H9 (cell line): ENCODE results near the gene TMEM176A. TPM values are rescaled to one million over a fixed set of nuclear protein-coding genes. Genes with fewer than 3 reads are reported as not detected.

Experiments
- DNase-seq: peaks from one replicate; pipeline ENCODE4 v3.0.0-alpha.2; 2017
- H2AFZ ChIP-seq: one replicate; pipeline ENCODE4 v1.6.1; 2013; ENCODE audit warnings: mild to moderate bottlenecking, low read length, control low read depth, moderate library complexity
- H2AK5ac ChIP-seq: 2 replicates; pipeline ENCODE4 v1.6.1; 2013; ENCODE audit warnings: low read length, control low read depth, mixed read lengths; ENCODE audit not compliant: insufficient read length
- H2BK120ac ChIP-seq: one replicate; pipeline ENCODE4 v1.6.1; 2013; ENCODE audit warnings: low read depth, mild to moderate bottlenecking, low read length, control low read depth, inconsistent platforms; ENCODE audit not compliant: poor library complexity, severe bottlenecking
- H2BK12ac ChIP-seq: 2 replicates; pipeline ENCODE4 v1.6.1; 2013; ENCODE audit warnings: low read length, control low read depth, mixed read lengths, low read depth; ENCODE audit not compliant: insufficient read length
- H2BK15ac ChIP-seq: 2 replicates; pipeline ENCODE4 v1.6.1; 2013; ENCODE audit warnings: low read depth, low read length, control low read depth
- H2BK20ac ChIP-seq: one replicate; pipeline ENCODE4 v1.6.1; 2013; ENCODE audit warnings: low read depth, mild to moderate bottlenecking, low read length, control low read depth, inconsistent platforms; ENCODE audit not compliant: poor library complexity, severe bottlenecking
- H2BK5ac ChIP-seq: 2 replicates; pipeline ENCODE4 v1.6.1; 2013; ENCODE audit warnings: low read length, control low read depth, mixed read lengths; ENCODE audit not compliant: insufficient read length
- H3K14ac ChIP-seq: 2 replicates; pipeline ENCODE4 v1.6.1; 2013; ENCODE audit warnings: low read length, control low read depth; ENCODE audit not compliant: insufficient read depth
- H3K18ac ChIP-seq: 2 replicates; pipeline ENCODE4 v1.6.1; 2013; ENCODE audit warnings: low read depth, mild to moderate bottlenecking, mixed read lengths, low read length, control low read depth; ENCODE audit not compliant: insufficient read length
- H3K23ac ChIP-seq: 2 replicates; pipeline ENCODE4 v1.6.1; 2013; ENCODE audit warnings: low read length, control low read depth, mixed read lengths, low read depth; ENCODE audit not compliant: insufficient read length
- H3K23me2 ChIP-seq: 2 replicates; pipeline ENCODE4 v1.6.1; 2013; ENCODE audit warnings: low read depth, mild to moderate bottlenecking, mixed read lengths, low read length, control low read depth; ENCODE audit not compliant: insufficient read length, poor library complexity, severe bottlenecking
- H3K27ac ChIP-seq: 2 replicates; pipeline ENCODE4 v1.5.1; 2013; ENCODE audit warnings: low read length, control low read depth, mixed read lengths, low read depth; ENCODE audit not compliant: insufficient read length
- H3K27me3 ChIP-seq: 2 replicates; pipeline ENCODE4 v1.6.1; 2013; ENCODE audit warnings: low read length, control low read depth, inconsistent platforms; ENCODE audit not compliant: insufficient read depth
- H3K4ac ChIP-seq: 2 replicates; pipeline ENCODE4 v1.6.1; 2013; ENCODE audit warnings: low read depth, mild to moderate bottlenecking, control low read depth, inconsistent platforms, low read length, moderate library complexity
- H3K4me1 ChIP-seq: 2 replicates; pipeline ENCODE4 v1.6.1; 2013; ENCODE audit warnings: low read length, control low read depth, inconsistent platforms; ENCODE audit not compliant: insufficient read depth
- H3K4me2 ChIP-seq: 2 replicates; pipeline ENCODE4 v1.6.1; 2013; ENCODE audit warnings: low read length, control low read depth, mixed read lengths; ENCODE audit not compliant: insufficient read length, insufficient read depth
- H3K56ac ChIP-seq: 2 replicates; pipeline ENCODE4 v1.6.1; 2013; ENCODE audit warnings: low read depth, mild to moderate bottlenecking, mixed read lengths, low read length, control low read depth; ENCODE audit not compliant: insufficient read length
- H3K79me1 ChIP-seq: 2 replicates; pipeline ENCODE4 v1.6.1; 2013; ENCODE audit warnings: low read depth, mild to moderate bottlenecking, moderate library complexity, low read length, control low read depth, inconsistent platforms; ENCODE audit not compliant: insufficient read depth, poor library complexity, severe bottlenecking
- H3K79me2 ChIP-seq: 2 replicates; pipeline ENCODE4 v1.6.1; 2013; ENCODE audit warnings: low read length, control low read depth, inconsistent platforms; ENCODE audit not compliant: insufficient read depth
- H3K9ac ChIP-seq: 2 replicates; pipeline ENCODE4 v1.6.1; 2013; ENCODE audit warnings: low read length, control low read depth, mixed read lengths; ENCODE audit not compliant: insufficient read length; ENCODE audit errors: extremely low read depth
- H3K9me3 ChIP-seq: one replicate; pipeline ENCODE4 v1.6.1; 2013; ENCODE audit warnings: low read depth, low read length, inconsistent platforms; ENCODE audit not compliant: control insufficient read depth
- H3T11ph ChIP-seq: one replicate; pipeline ENCODE4 v1.6.1; 2013; ENCODE audit warnings: mild to moderate bottlenecking, low read length, control low read depth, inconsistent platforms
- H4K20me1 ChIP-seq: one replicate; pipeline ENCODE4 v1.6.1; 2013; ENCODE audit not compliant: control insufficient read depth, insufficient read length, insufficient read depth
- H4K5ac ChIP-seq: 2 replicates; pipeline ENCODE4 v1.6.1; 2013; ENCODE audit warnings: low read depth, mild to moderate bottlenecking, mixed read lengths, low read length, control low read depth; ENCODE audit not compliant: insufficient read length
- H4K8ac ChIP-seq: replicated peaks from 2 replicates; pipeline ENCODE4 v1.6.1; 2013; ENCODE audit warnings: low read length, control low read depth, mixed read lengths, low read depth; ENCODE audit not compliant: insufficient read length
- H4K91ac ChIP-seq: 2 replicates; pipeline ENCODE4 v1.6.1; 2013; ENCODE audit warnings: low read depth, mild to moderate bottlenecking, moderate library complexity, mixed read lengths, low read length, control low read depth; ENCODE audit not compliant: insufficient read length
- H3K27ac Mint-ChIP-seq, 3 experiments: 2 replicates in 2 of 3; 3 replicates in 1 of 3; pipeline ENCODE4 v1.8.0; 2020 to 2021; ENCODE audit warnings: mixed read lengths in 3 of 3, mild to moderate bottlenecking in 1 of 3, moderate library complexity in 1 of 3
- H3K27me3 Mint-ChIP-seq: 2 replicates; pipeline ENCODE4 v1.8.0; 2021; ENCODE audit warnings: low read depth, mild to moderate bottlenecking, moderate library complexity, mixed read lengths
- H3K36me3 Mint-ChIP-seq, 3 experiments: 2 replicates in 2 of 3; 3 replicates in 1 of 3; pipeline ENCODE4 v1.8.0; 2020 to 2021; ENCODE audit warnings: low read depth in 3 of 3, mixed read lengths in 3 of 3; ENCODE audit not compliant: insufficient read depth in 1 of 3
- H3K4me1 Mint-ChIP-seq, 2 experiments: 2 replicates each; pipeline ENCODE4 v1.8.0; 2020; ENCODE audit warnings: mixed read lengths in 2 of 2
- H3K4me3 Mint-ChIP-seq, 2 experiments: 2 replicates in 1 of 2; 3 replicates in 1 of 2; pipeline ENCODE4 v1.8.0; 2020 to 2021; ENCODE audit warnings: mild to moderate bottlenecking in 2 of 2, mixed read lengths in 2 of 2, moderate library complexity in 1 of 2
- H3K9me3 Mint-ChIP-seq, 2 experiments: 2 replicates in 1 of 2; 3 replicates in 1 of 2; pipeline ENCODE4 v1.8.0; 2020; ENCODE audit warnings: mild to moderate bottlenecking in 2 of 2, mixed read lengths in 2 of 2, moderate library complexity in 1 of 2
- WGBS: extraction: QIAGEN DNeasy Blood & Tissue Kit; methylation state at CpG from one replicate; pipeline ENCODE4 v1.1.7; 2013; ENCODE audit warnings: missing lambda C conversion rate, low lambda C conversion rate, mixed read lengths; ENCODE audit not compliant: insufficient read length; ENCODE audit errors: extremely low coverage; 5-methylcytosine and 5-hydroxymethylcytosine counted together
- total RNA-seq: library from RNA; stranded (reverse); gene quantifications from 2 replicates; pipeline ENCODE4 v1.2.1, GENCODE V29; 2021
- TF ChIP-seq, protein P1 (sequence below): fragments of 200-600 bp; sonication (generic); conservative IDR thresholded peaks from 3 replicates; pipeline ENCODE4 v1.8.0; 2021; ENCODE audit warnings: antibody characterized with exemption, mild to moderate bottlenecking

The TMEM176A gene
- total RNA-seq, 1 experiment from 2014 or later = not detected

DNA sequence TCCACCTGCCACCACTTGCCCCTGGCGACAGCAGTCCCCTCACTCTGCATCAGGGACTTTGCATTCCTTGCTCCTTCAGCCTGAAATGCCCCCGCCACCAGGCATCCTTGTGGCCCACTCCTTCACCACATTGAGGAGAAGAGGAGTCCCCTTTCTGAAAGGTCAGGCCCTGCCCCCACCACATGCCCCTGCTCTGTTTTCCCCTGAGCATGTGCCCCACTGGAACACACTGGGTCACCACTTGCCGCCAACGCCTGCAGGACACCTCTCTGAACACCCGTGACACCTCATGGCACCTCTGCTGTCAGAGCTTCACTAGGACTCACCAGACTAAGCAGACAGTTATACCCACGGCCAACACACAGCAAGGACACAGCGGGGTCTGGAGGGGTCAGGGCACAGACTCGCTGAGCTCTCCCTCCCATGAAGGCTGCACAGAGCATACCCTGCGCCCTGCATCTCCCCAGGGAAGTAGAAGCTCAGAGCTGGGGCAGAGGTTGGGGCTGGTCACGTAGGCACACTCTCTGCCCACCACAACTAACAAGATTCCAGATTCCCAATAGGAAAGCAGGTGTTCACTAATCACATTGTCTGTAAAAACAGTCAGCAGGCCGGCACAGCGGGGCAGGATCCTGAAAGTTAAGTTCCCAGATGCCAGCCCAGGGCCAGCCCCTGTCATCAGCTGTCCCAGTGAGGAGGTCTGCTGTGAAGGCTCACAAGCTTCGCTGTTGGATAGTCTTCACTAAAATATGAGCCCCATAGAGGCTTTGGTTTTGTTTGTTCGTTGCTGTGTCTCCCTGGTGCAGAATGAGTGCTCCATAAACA, 45.9 kb downstream of the TMEM176A start:
- no peak overlapping the region for H3K4me3 Mint-ChIP-seq
- no peak overlapping the region for H3K18ac ChIP-seq
- no CpG with 5 or more reads among the region's 14 CpGs for WGBS

More for the DNA sequence above, 45.9 kb downstream of the TMEM176A start:
- Histone ChIP-seq H3K79me1 (no peaks in the 10 kb centered on the region), H4K20me1 (no peaks in the 10 kb centered on the region), H3K9me3 (no peaks in the 10 kb centered on the region), H4K5ac (no peak overlapping the region), H3K14ac (no peak overlapping the region), H3K56ac (no peak overlapping the region), H2BK12ac (no peak overlapping the region), H2BK15ac (no peak overlapping the region), H3K4ac (no peak overlapping the region), H4K91ac (no peak overlapping the region), H3K4me1 (no peaks in the 10 kb centered on the region), H3K4me2 (no peak overlapping the region), H3K23ac (no peak overlapping the region), H3K27ac (no peak overlapping the region), H3K79me2 (no peaks in the 10 kb centered on the region), H2AFZ (no peak overlapping the region), H3T11ph (no peak overlapping the region), H2BK5ac (no peak overlapping the region), H2BK20ac (no peak overlapping the region), H3K9ac (no peak overlapping the region), H3K27me3 (no peaks in the 10 kb centered on the region), H2BK120ac (no peak overlapping the region), H3K23me2 (no peaks in the 10 kb centered on the region), H4K8ac (no peak overlapping the region), H2AK5ac (no peak overlapping the region)
- Mint-ChIP-seq H3K4me1 (no peaks in the 10 kb centered on the region), H3K27ac (no peak overlapping the region; a peak in 1 of 7 replicates), H3K27me3 (peaks cover 33% of the 10 kb centered on the region), H3K9me3 (no peaks in the 10 kb centered on the region), H3K36me3 (no peaks in the 10 kb centered on the region)
- peak; percentile 21 for DNase-seq
- TF ChIP-seq, protein P1, sequence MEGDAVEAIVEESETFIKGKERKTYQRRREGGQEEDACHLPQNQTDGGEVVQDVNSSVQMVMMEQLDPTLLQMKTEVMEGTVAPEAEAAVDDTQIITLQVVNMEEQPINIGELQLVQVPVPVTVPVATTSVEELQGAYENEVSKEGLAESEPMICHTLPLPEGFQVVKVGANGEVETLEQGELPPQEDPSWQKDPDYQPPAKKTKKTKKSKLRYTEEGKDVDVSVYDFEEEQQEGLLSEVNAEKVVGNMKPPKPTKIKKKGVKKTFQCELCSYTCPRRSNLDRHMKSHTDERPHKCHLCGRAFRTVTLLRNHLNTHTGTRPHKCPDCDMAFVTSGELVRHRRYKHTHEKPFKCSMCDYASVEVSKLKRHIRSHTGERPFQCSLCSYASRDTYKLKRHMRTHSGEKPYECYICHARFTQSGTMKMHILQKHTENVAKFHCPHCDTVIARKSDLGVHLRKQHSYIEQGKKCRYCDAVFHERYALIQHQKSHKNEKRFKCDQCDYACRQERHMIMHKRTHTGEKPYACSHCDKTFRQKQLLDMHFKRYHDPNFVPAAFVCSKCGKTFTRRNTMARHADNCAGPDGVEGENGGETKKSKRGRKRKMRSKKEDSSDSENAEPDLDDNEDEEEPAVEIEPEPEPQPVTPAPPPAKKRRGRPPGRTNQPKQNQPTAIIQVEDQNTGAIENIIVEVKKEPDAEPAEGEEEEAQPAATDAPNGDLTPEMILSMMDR = no peak
